GM12872 (cell line): Measurements from ENCODE around the gene NBAS.

ENCODE experiments used
- TF ChIP-seq, protein P1 (sequence below): IDR thresholded peaks from 3 replicates; pipeline ENCODE4 v1.5.1; 2011; ENCODE audit warnings: low read depth, mild to moderate bottlenecking, low read length, moderate library complexity; ENCODE audit not compliant: insufficient read depth

The NBAS gene

DNA sequence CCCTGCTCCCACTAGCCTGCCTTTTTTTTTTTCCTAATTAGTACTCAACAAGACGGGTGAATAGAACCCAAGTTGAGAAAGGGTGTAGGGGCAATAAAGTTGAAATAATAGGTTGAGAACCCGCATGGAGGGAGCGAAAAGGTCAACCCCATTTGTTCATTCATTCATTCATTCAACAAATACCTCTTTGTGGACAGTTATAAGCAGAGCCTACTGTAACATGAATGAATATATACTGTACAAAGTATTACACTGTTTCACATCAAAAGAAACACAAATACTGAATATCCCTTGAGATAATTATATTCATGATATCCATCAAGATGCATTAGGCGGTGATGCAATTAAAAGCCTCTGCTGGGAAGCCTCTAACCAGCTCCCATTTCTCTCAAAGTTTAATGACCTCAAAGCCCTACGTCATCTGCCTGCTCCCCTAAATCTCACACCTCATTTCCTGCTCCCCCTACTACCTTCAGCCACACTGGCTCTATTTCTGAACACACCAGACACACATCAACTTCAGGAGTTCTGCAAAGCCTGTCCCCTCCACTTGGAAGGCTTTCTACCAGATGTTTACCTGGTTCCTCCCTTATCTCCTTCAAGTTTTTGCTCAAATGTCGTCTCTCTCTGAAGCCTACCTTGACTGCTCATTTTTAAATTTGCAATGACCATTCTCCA, 1.4 kb upstream of the NBAS start:
- TF ChIP-seq, protein P1, sequence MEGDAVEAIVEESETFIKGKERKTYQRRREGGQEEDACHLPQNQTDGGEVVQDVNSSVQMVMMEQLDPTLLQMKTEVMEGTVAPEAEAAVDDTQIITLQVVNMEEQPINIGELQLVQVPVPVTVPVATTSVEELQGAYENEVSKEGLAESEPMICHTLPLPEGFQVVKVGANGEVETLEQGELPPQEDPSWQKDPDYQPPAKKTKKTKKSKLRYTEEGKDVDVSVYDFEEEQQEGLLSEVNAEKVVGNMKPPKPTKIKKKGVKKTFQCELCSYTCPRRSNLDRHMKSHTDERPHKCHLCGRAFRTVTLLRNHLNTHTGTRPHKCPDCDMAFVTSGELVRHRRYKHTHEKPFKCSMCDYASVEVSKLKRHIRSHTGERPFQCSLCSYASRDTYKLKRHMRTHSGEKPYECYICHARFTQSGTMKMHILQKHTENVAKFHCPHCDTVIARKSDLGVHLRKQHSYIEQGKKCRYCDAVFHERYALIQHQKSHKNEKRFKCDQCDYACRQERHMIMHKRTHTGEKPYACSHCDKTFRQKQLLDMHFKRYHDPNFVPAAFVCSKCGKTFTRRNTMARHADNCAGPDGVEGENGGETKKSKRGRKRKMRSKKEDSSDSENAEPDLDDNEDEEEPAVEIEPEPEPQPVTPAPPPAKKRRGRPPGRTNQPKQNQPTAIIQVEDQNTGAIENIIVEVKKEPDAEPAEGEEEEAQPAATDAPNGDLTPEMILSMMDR: no peak

DNA sequence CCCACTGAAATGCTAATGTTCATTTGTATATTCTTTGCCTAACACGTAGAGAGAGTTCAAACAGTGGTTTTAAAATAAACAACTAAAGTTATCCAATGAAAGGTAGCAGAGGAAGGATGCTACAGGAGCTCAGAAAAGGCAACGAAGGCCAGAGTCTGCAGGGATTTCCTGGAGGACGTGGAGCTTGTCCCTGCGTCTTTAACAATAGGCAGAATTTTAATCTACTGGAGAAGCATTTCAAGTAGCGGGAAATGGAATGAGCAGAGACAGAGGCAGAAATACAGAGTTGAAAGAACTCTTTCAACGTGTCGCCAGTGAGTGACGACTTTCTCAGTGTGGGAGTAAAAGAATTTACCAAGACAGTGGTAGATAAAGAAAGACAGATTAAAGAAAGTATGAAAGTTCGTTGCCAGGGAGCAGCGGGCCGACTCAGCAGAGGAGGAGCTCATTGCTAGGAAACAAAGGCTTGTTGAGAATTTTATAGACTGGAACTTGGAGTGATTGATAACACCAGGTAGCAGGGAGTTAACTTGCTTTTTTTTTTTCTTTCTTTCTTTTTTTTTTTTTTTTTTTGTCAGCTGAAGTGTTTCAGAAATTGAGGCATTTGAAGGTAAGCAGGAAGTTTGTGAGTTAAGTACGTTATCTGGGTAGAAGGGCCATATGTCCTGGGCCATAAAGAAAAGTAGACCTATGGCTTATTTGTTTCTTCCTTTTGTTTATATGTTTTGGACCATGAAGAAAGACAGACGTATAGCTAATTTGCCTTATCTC, 625 bp upstream of the NBAS start:
- TF ChIP-seq, protein P1: no peak

GRCh38 chr2:15560140-15560987, 770 bp downstream of the NBAS start:
- TF ChIP-seq, protein P1: no peak

DNA sequence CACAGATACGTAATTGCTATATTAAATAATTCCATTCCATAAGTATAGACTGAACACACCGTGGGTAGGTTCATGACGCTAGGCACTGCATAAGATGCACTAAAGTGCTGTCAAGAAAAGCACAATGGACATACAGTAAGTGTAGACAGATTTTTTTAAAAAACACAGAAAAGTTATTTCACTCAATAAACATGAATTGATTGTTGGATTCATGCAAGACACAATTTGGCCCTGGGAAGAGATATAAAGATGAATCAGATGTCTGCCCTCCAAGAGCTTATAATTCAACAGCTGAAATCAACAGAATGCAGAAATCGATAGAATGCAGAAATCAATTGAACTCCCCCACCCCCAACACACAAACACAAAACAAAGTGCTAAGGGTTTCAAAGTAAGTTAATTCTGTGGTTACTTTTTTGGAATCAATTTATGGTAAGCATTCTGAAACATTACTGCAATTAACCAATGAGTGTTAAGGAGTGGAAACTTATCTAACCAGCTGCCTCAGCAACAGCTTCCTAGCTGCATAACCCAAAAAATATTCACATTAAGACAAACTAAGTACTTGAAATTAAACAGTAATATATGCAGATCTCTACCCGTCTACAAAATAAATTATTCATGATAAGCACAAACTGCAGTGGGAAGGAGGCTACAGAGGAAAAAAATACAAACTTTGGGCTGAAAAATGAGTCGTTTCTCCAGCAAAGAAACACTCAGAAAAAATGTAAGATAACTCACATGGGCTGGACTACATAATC, 1.6 kb downstream of the NBAS start:
- TF ChIP-seq, protein P1: no peak

GRCh38 chr2:15557887-15558311, 3.2 kb downstream of the NBAS start:
- TF ChIP-seq, protein P1: no peak

GRCh38 chr2:15556311-15556930, 4.7 kb downstream of the NBAS start:
- TF ChIP-seq, protein P1: no peak
